ENCODE results near the gene PPA1.

DNA sequence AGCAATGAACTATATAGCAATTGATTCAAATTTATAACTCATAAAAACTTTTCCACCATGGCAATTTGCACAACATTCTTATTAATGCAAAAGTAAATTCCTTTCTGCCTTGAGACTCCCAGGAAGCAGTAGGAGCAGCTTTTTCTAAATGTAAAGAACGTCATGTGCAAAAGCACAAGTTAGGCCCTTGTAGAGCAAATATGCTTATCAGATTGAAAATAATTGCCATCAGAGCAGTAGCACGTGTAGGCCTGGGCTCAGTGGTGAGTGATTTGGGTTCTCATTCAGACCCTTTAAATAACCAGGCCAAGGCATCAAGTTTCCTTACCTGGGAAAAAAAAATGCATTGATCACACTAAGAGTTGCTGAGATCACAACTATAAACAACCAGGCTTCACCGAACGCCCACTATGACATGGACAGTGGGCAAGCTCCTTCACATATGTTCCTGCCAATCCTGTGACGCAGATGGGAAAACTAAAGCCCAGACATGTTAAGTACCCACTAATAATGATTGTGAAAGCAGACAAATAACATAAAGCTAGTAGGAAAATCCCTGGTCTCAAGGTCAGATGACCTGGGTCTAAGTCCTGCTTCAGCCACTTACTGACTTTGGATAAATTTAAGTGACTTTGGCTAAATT, 40.8 kb downstream of the PPA1 start:
- TF ChIP-seq, protein P1, sequence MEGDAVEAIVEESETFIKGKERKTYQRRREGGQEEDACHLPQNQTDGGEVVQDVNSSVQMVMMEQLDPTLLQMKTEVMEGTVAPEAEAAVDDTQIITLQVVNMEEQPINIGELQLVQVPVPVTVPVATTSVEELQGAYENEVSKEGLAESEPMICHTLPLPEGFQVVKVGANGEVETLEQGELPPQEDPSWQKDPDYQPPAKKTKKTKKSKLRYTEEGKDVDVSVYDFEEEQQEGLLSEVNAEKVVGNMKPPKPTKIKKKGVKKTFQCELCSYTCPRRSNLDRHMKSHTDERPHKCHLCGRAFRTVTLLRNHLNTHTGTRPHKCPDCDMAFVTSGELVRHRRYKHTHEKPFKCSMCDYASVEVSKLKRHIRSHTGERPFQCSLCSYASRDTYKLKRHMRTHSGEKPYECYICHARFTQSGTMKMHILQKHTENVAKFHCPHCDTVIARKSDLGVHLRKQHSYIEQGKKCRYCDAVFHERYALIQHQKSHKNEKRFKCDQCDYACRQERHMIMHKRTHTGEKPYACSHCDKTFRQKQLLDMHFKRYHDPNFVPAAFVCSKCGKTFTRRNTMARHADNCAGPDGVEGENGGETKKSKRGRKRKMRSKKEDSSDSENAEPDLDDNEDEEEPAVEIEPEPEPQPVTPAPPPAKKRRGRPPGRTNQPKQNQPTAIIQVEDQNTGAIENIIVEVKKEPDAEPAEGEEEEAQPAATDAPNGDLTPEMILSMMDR (conservative IDR thresholded peaks at IDR 0.05): no peak
- no peak for TF ChIP-seq ZFX (IDR thresholded peaks at IDR 0.05)

Measured in C4-2B (cell line).